HEK293 (cell line): Measurements from ENCODE around the gene SHMT2.

Source experiments
- ATF2 ChIP-seq: fragments of 450-650 bp; formaldehyde crosslinking; IDR thresholded peaks from 2 replicates; pipeline ENCODE4 v1.5.1; 2016; ENCODE audit warnings: missing biosample characterization, missing genetic modification characterization, low read depth
- CTCF ChIP-seq: fragments of 450-650 bp; formaldehyde crosslinking; IDR thresholded peaks from 2 replicates; pipeline ENCODE4 v1.5.1; 2016; ENCODE audit warnings: missing biosample characterization, missing genetic modification characterization
- PRDM10 ChIP-seq: fragments of 450-650 bp; formaldehyde crosslinking; IDR thresholded peaks from 2 replicates; pipeline ENCODE4 v1.5.1; 2016; ENCODE audit warnings: missing biosample characterization, missing genetic modification characterization
- ZBTB7A ChIP-seq: fragments of 450-650 bp; formaldehyde crosslinking; IDR thresholded peaks from 2 replicates; pipeline ENCODE4 v1.5.1; 2016; ENCODE audit warnings: low read depth, missing biosample characterization, missing genetic modification characterization
- ZNF140 ChIP-seq: fragments of 450-650 bp; formaldehyde crosslinking; IDR thresholded peaks from 2 replicates; pipeline ENCODE4 v1.5.1; 2016; ENCODE audit warnings: missing biosample characterization, missing genetic modification characterization
- ZNF146 ChIP-seq: fragments of 450-650 bp; formaldehyde crosslinking; IDR thresholded peaks from 2 replicates; pipeline ENCODE4 v1.5.1; 2016; ENCODE audit warnings: missing biosample characterization, missing genetic modification characterization
- ZNF18 ChIP-seq: fragments of 450-650 bp; formaldehyde crosslinking; IDR thresholded peaks from 2 replicates; pipeline ENCODE4 v1.5.1; 2016; ENCODE audit warnings: missing biosample characterization, missing genetic modification characterization
- ZNF23 ChIP-seq: fragments of 450-650 bp; formaldehyde crosslinking; IDR thresholded peaks from 2 replicates; pipeline ENCODE4 v1.5.1; 2016; ENCODE audit warnings: missing biosample characterization, missing genetic modification characterization, borderline replicate concordance
- ZNF280D ChIP-seq: fragments of 450-650 bp; formaldehyde crosslinking; IDR thresholded peaks from 2 replicates; pipeline ENCODE4 v1.5.1; 2016; ENCODE audit warnings: missing biosample characterization, missing genetic modification characterization
- ZNF391 ChIP-seq: fragments of 450-650 bp; formaldehyde crosslinking; IDR thresholded peaks from 2 replicates; pipeline ENCODE4 v1.5.1; 2016; ENCODE audit warnings: low read depth, missing biosample characterization, missing genetic modification characterization, borderline replicate concordance
- ZNF776 ChIP-seq: fragments of 450-650 bp; formaldehyde crosslinking; IDR thresholded peaks from 2 replicates; pipeline ENCODE4 v1.5.0; 2017; ENCODE audit warnings: missing biosample characterization, missing genetic modification characterization, borderline replicate concordance
- ZSCAN30 ChIP-seq: fragments of 450-650 bp; IDR thresholded peaks from 2 replicates; pipeline ENCODE4 v1.5.1; 2018; ENCODE audit warnings: missing biosample characterization, mild to moderate bottlenecking, missing genetic modification characterization, moderate library complexity

- TF ChIP-seq CTCF (tag by site-specific recombination) (no peak), ZBTB7A (no peak), ZNF280D (tag by site-specific recombination) (no peak), ZSCAN30 (tag by site-specific recombination) (no peak), ZNF140 (tag by site-specific recombination) (no peak), ZNF146 (tag by site-specific recombination) (no peak), ZNF776 (tag by site-specific recombination) (no peak), PRDM10 (tag by site-specific recombination) (no peak), ZNF391 (no peak), ZNF23 (no peak), ATF2 (tag by site-specific recombination) (no peak), ZNF18 (tag by site-specific recombination) (no peak)
Measured at GRCh38 chr12:57210461-57210860, 19.1 kb upstream of the SHMT2 start.
